Measurements from ENCODE around the gene OTOGL.
"Not testable (repeated sequence)": the region's sequence is repeated elsewhere in the genome, so short reads cannot be mapped to it uniquely, and the experiment has no call there.

The OTOGL gene

DNA sequence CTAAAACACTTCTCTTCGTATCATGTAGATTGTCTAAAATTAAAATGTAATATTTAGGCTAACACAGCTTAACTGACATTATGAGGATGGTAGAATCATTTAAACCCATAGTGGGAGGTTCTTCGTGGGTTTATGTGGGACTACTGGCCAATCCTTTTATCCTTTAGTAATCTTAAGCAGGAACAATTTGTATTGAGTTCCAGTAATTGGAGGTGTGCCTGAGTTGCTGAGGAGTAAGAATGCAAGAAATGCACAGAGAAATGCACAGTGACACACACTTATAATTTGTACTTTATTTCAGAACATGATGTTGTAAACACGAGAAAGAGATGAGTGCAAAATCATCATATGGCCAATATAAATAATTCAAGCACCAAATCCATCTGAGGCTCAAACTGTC lies 22.3 kb downstream of the OTOGL start:
- no peak for FAIRE-seq

DNA sequence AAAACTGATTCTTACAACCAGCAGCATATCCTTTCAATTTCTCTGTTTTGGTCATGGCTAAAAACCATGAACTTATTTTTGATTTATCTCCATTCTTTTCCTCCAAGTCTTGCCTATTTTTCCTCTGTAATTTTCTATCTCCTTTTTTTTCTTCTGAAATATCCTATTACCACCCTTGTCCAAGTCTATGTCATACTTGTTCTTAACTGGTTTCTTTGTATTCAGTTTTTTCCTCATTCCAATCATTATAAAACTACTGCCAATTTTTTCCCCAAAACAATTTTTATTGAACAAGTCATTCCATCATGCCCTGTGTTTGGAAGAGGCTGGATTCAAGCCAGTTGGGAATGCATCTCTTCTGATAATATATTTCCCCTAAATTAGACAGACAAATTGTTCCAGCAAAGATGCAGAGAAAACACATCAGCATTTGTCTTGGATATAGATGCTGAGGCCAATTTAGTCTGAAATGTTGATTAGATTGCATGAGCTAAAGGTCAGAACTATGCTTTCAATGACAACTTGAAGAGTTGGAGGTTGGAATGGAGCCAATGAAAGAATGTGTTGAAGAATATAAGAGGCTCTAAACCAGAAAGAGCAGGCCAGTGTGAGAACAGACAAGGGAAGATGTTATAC lies 30.7 kb downstream of the OTOGL start:
- FAIRE-seq: no peak

DNA sequence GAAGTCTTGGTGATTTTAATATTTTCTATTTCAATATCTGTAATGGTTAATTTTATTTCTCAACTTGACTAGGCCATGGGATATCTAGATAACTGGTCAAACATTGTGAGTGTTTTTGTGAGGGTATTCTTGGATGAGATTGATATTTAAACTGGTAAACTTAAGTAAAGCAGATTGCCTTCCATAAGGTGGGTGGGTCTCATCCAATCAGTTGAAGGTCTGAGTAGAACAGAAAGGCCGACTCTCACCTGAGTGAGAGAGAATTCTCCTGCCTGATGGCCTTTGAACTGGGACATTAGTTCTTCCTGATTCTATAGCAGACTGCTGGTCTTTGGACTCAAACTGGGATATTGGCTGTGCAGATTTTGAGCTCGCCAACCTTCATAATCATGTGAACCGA lies 36.3 kb downstream of the OTOGL start:
- no peak for FAIRE-seq

DNA sequence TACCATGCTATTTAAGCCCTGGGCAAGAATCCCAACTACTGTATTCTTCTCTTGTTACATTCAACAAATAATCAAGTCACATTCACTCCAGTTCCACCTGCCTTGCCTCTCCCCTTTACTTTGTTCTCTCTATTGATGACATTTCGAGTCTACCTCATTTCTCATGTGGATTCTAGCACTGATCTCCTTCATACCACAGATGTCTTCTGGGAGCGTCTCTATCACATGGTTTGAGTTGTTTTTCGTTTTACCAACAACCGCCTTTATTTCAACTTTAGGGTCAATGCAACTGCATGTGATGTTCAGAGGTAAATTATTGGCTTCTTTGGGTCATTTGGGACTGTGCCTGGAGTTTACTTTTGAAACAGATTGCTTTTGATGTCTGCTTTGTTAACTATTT lies 40.7 kb downstream of the OTOGL start:
- FAIRE-seq: no peak

DNA sequence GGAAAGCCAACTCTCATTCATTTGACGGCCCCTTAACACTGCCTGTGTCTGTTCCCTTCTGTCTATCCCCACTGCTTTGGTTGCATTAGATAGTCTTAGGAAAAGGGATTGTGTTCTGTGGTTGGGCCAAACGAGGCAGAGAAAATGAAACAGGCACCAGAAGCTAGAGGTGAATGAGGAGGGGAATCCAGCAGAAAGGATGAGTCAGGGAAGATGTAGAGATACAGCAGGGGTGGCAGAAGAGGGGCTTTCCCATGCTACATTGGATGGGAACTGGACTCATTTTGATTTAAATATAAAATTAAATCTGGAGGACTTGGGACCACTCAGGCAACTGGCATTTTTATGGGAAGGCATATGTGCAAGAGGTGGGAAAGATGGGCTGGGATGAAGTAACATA lies 43.3 kb downstream of the OTOGL start:
- FAIRE-seq: no peak

DNA sequence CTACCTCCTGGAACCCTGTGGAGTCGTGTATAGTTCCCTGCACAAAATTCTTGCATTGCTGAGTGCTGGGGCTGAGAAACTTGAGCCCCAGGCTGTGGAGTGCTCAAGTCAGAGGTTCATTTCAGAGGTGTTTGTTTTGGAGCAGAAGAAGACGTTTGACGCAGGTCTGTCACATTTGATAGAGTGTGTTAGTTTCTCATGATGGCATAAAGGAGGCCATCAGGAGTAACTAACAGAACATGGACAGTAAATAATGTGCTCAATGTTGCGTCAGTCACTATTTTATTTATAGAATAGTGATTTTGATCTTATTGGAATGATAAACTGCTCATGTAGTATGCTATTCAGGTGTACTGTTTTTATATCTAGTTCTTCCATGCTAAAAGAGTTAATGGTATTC lies 44.2 kb downstream of the OTOGL start:
- no peak for FAIRE-seq

DNA sequence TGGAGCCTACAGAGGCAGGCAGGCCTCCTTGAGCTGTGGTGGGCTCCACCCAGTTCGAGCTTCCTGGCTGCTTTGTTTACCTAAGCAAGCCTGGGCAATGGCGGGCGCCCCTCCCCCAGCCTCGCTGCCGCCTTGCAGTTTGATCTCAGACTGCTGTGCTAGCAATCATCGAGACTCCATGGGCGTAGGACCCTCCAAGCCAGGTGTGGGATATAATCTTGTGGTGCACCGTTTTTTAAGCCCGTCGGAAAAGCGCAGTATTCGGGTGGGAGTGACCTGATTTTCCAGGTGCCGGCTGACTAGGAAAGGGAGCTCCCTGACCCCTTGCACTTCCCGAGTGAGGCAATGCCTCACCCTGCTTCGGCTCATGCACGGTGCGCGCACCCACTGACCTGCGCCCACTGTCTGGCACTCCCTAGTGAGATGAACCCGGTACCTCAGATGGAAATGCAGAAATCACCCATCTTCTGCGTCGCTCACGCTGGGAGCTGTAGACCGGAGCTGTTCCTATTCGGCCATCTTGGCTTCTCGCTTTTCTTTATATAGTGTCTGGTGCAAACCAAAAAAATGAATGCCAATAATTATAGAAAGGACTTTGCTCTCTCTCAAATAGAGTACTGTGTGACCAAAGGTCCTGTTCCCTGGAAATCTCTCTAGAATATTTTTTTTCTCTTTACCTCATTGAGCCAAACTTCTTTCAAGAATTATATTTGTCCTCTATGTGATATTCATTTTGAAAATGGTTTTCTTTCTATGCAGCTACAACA lies 50.4 kb downstream of the OTOGL start:
- not testable (repeated sequence) for FAIRE-seq

DNA sequence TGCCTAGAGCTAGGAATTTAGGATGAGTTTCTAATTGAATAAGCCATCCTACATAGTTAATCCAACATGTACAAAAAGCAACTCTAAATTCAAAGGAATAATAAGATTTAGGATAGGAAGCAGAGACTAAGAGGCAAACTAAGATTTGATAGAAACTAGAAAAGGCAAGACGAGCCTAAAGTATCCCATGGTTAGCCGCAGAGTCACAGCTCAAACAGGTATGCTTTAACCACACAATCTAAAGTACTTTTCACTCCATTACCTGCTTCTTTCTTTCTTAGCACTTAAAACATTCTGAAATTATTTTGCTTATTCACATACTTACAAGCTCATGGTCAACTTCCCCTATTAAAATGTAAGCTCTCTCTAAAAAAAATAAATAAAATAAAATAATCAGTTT lies 51.8 kb downstream of the OTOGL start:
- FAIRE-seq: no peak

DNA sequence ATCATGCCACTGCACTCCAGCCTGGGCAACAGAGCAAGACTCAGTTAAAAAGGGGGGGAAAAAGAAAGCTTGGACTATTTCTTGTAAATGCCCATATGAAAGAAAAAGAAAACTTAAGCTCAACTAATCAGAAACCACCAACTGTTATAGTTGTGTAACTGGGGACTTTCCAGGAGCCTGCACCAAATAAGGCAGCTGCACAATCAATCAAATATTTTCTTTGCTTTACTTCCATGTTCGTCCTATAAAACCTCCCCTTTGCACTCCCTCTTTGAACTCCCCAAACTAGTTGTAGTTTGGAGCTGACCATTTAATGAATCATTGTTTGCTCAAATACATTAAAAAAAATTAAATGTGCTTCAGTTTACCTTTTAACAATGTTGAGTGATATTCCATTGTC lies 54.9 kb downstream of the OTOGL start:
- FAIRE-seq: no peak

DNA sequence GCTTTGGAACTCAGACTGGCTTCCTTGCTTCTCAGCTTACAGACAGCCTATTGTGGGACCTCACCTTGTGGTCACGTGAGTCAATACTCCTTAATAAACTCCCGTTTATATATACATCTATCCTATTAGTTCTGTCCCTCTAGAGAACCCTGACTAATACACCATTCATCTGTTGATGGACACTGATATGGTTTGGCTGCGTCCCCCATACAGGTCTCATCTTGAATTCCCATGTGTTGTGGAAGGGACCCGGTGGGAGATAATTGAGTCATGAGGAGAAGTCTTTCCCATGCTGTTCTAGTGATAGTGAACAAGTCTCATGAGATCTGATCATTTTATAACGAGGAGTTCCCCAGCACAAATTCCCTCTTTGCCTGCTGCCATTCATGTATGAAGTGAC lies 57.0 kb downstream of the OTOGL start:
- FAIRE-seq: no peak

DNA sequence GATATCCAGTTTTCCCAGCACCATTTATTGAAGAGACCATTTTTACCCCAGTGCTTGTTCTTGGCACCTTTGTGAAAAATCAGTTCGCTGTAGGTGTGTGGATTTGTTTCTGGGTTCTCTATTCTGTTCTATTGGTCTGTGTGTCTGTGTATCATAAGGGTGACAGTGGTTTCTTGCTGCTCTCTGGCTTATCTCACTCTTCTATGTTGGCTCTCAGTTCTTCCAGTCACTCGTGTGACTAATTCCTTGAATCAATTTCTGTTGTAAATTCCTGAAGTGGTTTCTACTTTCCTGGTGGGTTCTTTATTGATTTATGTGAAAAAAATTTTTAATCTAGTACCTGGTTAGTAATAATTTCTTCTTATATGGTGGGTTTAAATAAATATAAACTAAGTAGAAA lies 58.3 kb downstream of the OTOGL start:
- FAIRE-seq: no peak

DNA sequence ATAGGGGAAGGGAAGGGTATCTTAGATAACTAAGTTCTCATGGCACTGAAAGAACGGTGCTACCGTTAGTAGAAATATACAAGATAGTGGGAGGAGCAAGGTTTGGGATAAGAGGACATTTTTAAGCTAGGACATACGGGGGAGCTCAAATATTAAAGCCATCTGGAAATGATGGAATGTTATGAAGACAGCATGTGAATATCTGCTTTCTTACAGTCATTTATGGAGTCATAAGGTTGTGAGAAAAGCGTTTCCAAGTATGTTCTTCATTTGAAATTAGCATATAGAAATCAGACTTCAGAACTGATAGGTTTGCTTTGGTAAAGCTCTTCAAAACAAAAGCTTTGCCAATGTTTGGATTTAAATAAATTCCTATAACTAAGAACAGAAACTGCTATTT lies 62.3 kb downstream of the OTOGL start:
- no peak for FAIRE-seq

DNA sequence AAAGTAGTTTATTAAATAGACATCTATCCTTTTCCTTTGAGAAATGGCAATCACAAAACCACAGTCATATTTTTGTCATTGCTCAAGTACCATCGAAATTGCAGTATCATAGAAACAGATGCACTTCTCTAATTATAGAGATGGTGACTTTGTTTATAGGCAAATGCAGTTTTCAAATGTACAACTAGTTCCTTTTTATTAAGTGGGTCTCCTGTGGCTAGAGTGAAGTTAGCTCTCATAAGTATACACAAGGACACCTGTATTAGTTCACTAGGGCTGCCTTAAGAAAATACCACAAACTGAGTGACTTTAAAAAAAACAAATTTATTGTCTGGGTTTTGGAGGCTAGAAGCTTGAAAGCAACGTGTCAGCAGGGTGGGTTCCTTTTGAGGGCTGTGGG lies 62.8 kb downstream of the OTOGL start:
- FAIRE-seq: no peak

DNA sequence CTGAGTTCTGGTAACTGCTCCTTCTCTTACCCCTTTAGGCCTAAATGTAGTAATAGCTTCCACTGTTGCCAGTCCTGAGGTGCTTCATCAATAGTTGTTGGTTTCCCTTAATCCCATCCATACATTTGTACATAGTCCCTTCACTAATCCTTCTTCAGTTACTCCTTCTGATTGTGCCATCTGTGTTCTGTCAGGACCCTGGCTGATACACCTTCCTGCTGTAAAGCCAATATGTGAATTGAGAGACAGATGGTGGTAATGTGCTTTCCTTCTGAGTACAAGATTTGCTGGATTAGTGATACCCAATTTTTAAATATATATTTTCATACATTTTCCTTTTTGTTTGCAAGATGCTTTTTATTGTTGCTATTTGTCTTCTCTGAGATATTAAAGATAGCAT lies 66.4 kb downstream of the OTOGL start:
- no peak for FAIRE-seq

DNA sequence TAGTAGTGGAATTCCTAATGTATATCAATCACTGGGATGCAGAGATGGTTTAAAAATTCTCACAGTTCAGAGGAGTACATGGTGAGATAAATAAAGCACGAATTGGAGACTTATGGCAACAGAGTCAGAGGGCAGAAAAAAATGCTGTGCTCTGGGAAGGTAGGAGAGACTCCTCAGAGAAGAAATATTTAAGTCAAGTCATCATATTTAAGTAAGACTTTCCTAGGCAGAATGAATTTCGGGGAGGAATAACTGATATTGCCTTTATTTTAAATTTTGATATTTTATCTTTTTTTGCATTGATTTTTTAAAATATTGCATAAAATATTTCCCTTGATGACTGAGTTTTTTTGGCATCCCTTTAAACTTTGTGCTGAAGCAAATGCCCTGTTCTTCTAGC lies 67.4 kb downstream of the OTOGL start:
- FAIRE-seq: no peak

DNA sequence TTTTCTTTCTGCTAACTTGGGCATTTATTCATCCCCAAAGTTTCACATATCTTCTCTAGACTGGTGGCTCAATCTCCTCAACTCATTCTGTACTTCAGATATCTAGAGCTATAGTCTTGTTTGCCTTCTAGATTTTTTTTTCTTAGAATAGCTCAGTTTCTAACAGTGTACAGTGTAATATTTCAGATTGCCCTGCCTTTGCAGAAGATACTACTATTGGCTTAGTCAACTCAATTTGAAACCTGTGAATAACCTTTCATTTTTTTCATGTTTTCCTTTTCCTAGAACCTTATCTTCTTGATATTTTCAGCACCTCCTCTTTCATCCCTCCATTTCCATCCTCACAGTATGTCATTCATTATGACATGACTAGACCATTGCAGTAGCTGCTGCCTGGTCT lies 69.6 kb downstream of the OTOGL start:
- no peak for FAIRE-seq

DNA sequence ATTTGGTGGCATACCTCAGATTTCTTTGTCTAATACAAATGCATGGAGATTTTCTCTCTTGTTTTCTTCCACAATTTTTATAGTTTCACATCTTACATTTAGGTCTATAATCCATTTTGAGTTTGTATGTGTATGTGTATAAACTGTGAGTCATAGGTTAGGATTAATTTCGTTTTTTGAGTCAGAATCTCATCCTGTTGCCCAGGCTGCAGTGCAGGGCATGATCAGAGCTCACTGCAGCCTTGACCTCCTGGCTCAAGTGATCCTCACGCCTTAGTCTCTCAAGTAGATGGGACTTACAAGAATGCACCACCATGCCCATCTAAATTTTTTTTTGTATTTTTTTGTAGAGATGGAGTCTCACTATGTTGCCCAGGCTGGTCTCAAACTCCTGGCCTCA lies 71.6 kb downstream of the OTOGL start:
- FAIRE-seq: no peak

DNA sequence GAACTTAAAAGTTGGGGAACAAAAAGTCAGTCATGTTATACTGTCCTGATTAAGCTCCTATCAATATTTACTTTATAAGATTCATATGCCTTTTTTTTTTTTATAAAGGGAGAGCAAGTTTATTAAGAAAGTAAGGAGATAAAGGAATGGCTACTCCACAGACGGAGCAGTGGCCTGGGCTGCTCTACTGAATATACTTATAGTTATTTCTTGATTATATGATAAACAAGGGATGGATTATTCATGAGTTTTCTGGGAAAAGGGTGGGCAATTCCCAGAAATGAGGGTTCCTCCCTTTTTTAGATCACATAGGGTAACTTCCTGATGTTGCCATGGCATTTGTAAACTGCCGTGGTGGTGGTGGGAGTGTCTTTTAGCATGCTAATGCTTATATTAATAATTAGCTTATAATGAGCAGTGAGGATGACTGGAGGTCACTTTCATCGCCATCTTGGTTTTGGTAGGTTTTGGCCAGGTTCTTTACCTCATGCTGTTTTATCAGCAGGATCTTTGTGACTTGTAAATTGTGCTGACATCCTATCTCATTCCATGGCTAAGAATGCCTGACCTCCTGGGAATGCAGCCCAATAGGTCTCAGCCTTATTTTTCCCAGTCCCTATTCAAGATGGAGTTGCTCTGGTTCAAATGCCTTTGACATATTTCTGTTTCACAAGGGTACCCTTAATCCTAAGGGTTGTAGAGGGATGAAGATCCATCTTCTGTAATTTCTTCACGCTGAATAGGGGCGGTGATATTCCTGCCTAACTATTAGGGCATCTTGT lies 73.9 kb downstream of the OTOGL start:
- FAIRE-seq: no peak

DNA sequence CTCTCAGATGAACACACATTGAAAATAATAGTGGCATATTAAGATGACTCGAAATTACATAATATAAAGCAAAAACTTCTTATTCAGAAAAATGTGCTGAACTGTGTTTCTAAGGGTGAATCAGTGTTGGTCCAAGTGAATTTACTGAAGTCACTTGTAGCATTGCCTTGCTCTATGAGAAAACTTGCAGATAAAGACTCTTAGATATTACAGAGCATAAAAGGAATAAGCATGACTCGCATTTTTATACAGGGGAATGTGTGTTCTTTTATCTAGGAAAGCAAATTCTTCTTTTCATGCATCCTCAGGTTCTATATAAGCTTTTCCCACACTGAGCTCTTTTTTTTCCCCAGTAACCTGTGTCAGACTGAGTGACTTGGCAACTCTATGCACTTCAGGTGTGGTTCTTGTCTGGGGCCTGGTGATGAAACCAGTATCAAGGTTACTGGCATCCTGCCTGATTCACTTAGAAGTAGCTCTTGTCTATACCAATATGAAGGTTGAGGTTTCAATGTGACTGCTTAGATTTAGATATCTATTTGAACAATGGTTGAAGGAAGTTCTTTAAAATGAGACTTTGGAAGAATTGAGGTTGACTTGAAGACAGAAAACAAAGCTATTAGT lies 76.1 kb downstream of the OTOGL start:
- no peak for FAIRE-seq

DNA sequence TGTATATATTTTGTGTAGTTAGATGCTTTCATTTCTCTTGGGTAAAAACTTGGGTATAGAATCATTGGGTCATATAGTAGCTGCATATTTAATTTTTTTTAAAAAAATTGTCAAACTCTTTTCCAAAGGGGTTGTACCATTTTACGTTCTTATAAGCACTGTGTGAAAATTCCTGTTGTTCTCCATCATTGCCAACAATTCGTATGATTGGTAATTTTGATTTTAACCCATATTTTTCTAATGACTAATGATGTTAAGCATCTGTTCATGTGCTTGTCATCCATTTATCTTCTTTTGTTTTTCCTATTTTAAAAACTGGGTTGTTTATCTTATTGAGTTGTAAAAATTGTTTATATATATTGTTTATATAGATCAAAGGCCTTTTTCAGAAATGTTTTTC lies 77.4 kb downstream of the OTOGL start:
- peak; percentile 21 for FAIRE-seq

DNA sequence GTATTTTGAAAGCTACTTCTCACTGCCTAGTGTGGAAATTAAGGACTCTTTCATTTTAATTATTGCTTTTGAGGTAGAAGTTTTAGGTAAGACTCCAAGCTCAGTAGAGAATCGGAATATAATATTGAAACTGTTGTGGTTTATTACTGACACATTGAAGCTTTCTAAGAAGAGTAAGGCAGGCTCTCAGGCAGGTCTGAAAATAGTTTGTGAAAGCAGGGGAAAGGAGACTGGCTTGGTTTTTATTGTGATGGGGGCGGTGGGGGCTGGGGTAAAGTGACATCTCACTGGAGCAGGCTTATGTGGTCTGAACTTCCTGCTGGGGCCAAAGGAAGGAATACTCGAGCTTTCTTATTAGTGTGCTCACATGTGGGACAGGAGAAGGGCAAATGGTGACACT lies 79.5 kb downstream of the OTOGL start:
- FAIRE-seq: no peak

DNA sequence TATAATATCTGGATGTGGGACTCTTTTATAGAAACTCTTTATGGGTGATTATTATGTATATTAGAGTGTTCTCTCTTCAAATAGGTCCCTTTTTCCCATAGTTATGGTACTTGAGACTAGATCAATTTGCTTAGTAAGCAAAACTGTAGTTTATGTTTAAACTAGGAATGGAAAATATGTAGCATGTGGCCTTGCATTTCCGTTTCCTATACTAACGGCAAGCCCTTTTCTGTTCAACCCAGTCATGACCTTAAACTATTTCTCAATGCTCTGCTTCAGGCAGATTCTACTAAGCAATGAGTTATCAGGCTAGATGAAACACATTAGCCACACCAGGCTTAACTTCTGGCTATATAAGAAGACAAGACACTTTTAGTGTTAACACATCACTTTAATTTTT lies 84.6 kb downstream of the OTOGL start:
- FAIRE-seq: no peak

DNA sequence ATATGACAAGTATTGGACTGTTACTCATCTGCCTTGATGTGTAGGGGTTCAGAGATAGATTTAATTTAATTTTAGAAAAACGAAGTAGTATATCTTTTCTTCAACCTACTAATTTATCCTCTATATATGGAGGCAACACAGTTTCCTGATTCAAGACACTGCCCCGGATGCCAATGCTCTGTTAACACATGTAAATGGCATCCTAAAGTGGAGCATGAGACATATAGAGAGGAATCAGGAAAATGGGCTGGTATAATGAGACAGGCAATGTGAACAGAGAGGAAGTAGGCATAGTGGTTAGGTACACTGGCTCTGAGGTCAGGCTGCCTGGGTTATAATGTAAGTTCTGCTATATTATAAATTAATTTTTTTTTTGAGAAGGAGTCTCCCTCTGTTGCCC lies 85.6 kb downstream of the OTOGL start:
- no peak for FAIRE-seq

Data from endometrium (tissue), 2 donors.